Activated naive CD8-positive, alpha-beta T cell treated with anti-CD3 and anti-CD28 coated beads, Interleukin-2, amount 50 U/mL, for 16 hours (primary cell): Measurements from ENCODE around the gene ATP9A.

ENCODE experiments used
- DNase-seq: peaks from one replicate; pipeline ENCODE4 v3.0.0-alpha.2; 2020; ENCODE audit warnings: low read depth, low spot score

Gene ATP9A

GRCh38 chr20:51631011-51631950 is 136.9 kb downstream of the ATP9A start:
- DNase-seq: no peak

- DNase-seq: no peak
These were observed 138.7 kb downstream of the ATP9A start for GRCh38 chr20:51629399-51630058.

- no peak for DNase-seq
These were observed 139.4 kb downstream of the ATP9A start for GRCh38 chr20:51628533-51629398.

GRCh38 chr20:51627586-51627985 is 140.6 kb downstream of the ATP9A start:
- DNase-seq: no peak

- DNase-seq: no peak
These were observed 143.1 kb downstream of the ATP9A start for GRCh38 chr20:51625105-51625504.

- DNase-seq: peak; percentile 22
These were observed 143.9 kb downstream of the ATP9A start for GRCh38 chr20:51624157-51624731.

- no peak for DNase-seq
These were observed 144.9 kb downstream of the ATP9A start for GRCh38 chr20:51623255-51623654.

GRCh38 chr20:51622004-51622874 is 146.0 kb downstream of the ATP9A start:
- no peak for DNase-seq

- DNase-seq: no peak
These were observed 147.8 kb downstream of the ATP9A start for GRCh38 chr20:51620432-51620831.

GRCh38 chr20:51616060-51616459 is 152.1 kb downstream of the ATP9A start:
- DNase-seq: no peak

GRCh38 chr20:51614687-51615086 is 153.5 kb downstream of the ATP9A start:
- DNase-seq: no peak

GRCh38 chr20:51613580-51613979 is 154.6 kb downstream of the ATP9A start:
- no peak for DNase-seq

- DNase-seq: no peak
These were observed 155.3 kb downstream of the ATP9A start for GRCh38 chr20:51612896-51613295.

- no peak for DNase-seq
These were observed 156.6 kb downstream of the ATP9A start for GRCh38 chr20:51611625-51611890.

- DNase-seq: no peak
These were observed 157.2 kb downstream of the ATP9A start for GRCh38 chr20:51610761-51611624.

GRCh38 chr20:51610111-51610510 is 158.1 kb downstream of the ATP9A start:
- no peak for DNase-seq

GRCh38 chr20:51609251-51609650 is 158.9 kb downstream of the ATP9A start:
- no peak for DNase-seq

GRCh38 chr20:51608061-51608460 is 160.1 kb downstream of the ATP9A start:
- no peak for DNase-seq

- DNase-seq: no peak
These were observed 161.0 kb downstream of the ATP9A start for GRCh38 chr20:51607170-51607569.

- no peak for DNase-seq
These were observed 163.3 kb downstream of the ATP9A start for GRCh38 chr20:51604851-51605250.
